GM12878 (cell line): ENCODE data around the gene NDE1. TPM values are rescaled to one million over a fixed set of nuclear protein-coding genes. Genes with fewer than 3 reads are reported as not detected.

Experiments used
- ATAC-seq: fragments of 200-7000 bp; cut with Tn5 transposase; 3 replicates; pipeline ENCODE4 v1.9.1; 2020; ENCODE audit warnings: mild to moderate bottlenecking, moderate library complexity
- BruUV-seq: library from RNA; stranded (reverse); fragments of 400-500 nt; replicated peaks from 2 replicates; lab custom pipeline; 2021; lab: Mats Ljungman, UMichigan
- CTCF ChIA-PET: fragments of 300-600 bp; sonication (Branson Sonifier 250); formaldehyde crosslinking; extraction: SDS; loops from one replicate; lab custom pipeline; 2021; ENCODE audit warnings: inconsistent platforms; lab: Yijun Ruan, JAX
- POLR2A ChIA-PET: fragments of 350-600 bp; formaldehyde crosslinking; extraction: SDS; loops from one replicate; lab custom pipeline; 2021; ENCODE audit warnings: inconsistent platforms; lab: Charles Lee
- RAD21 ChIA-PET: fragments of 300-600 bp; sonication (Branson Sonifier 250); formaldehyde crosslinking; loops from one replicate; lab custom pipeline; 2023; ENCODE audit warnings: antibody characterized with exemption; ENCODE audit not compliant: unreplicated experiment; lab: Charles Lee
- SMC1A ChIA-PET: fragments of 300-600 bp; sonication (Branson Sonifier 250); formaldehyde crosslinking; loops from one replicate; lab custom pipeline; 2023; ENCODE audit not compliant: unreplicated experiment, uncharacterized antibody; lab: Charles Lee
- DNase-seq: peaks from one replicate; pipeline ENCODE4 v3.0.0-alpha.2; 2011; ENCODE audit warnings: low read depth, low spot score
- FAIRE-seq: peaks from 3 replicates; lab custom pipeline; 2011; peaks lifted over from hg19 to GRCh38; lab: Jason Lieb, UNC
- H2AFZ ChIP-seq: 2 replicates; pipeline ENCODE4 v1.6.0; 2011; ENCODE audit warnings: low read depth, low read length, control low read depth; ENCODE audit not compliant: control insufficient read depth
- H3K27ac ChIP-seq: 2 replicates; pipeline ENCODE4 v1.5.1; 2011; ENCODE audit warnings: control low read depth; ENCODE audit not compliant: control insufficient read depth, insufficient read depth
- H3K27me3 ChIP-seq, 2 experiments: replicated peaks in 1 of 2; 2 replicates each; pipeline versions ENCODE4 v1.6.0 to v1.6.1; 2011; ENCODE audit warnings: low read length in 1 of 2; ENCODE audit not compliant: control insufficient read depth in 2 of 2, insufficient read depth in 2 of 2
- H3K36me3 ChIP-seq, 2 experiments: 2 replicates each; pipeline ENCODE4 v1.5.1; 2011; ENCODE audit warnings: low read length in 1 of 2; ENCODE audit not compliant: control insufficient read depth in 2 of 2, insufficient read depth in 2 of 2
- H3K4me1 ChIP-seq: 2 replicates; pipeline ENCODE4 v1.6.1; 2011; ENCODE audit warnings: mild to moderate bottlenecking, low read length, moderate library complexity, mixed read lengths; ENCODE audit not compliant: control insufficient read depth, insufficient read depth
- H3K4me2 ChIP-seq: 2 replicates; pipeline ENCODE4 v1.6.0; 2011; ENCODE audit warnings: control low read depth; ENCODE audit not compliant: control insufficient read depth, insufficient read depth
- H3K4me3 ChIP-seq: fragments of 200-600 bp; sonication (generic); 2 replicates; pipeline ENCODE4 v1.5.1; 2016
- H3K79me2 ChIP-seq: 2 replicates; pipeline ENCODE4 v1.6.0; 2011; ENCODE audit warnings: low read length; ENCODE audit not compliant: control insufficient read depth, insufficient read depth
- H3K9ac ChIP-seq: 2 replicates; pipeline ENCODE4 v1.8.0; 2011; ENCODE audit warnings: low read length, control low read depth, mixed read lengths; ENCODE audit not compliant: control insufficient read depth, insufficient read depth
- H3K9me3 ChIP-seq: replicated peaks from 3 replicates; pipeline ENCODE4 v1.5.1; 2011; ENCODE audit warnings: mild to moderate bottlenecking, low read length; ENCODE audit not compliant: control insufficient read depth, insufficient read depth
- H4K20me1 ChIP-seq: 2 replicates; pipeline ENCODE4 v1.6.0; 2011; ENCODE audit not compliant: control insufficient read depth, insufficient read depth
- ATF3 ChIP-seq: IDR thresholded peaks from 2 replicates; pipeline ENCODE4 v1.6.1; 2011; ENCODE audit warnings: low read depth, mild to moderate bottlenecking, low read length, moderate library complexity, borderline replicate concordance; ENCODE audit errors: extremely low read depth
- ATF7 ChIP-seq: fragments of 450-650 bp; IDR thresholded peaks from 2 replicates; pipeline ENCODE4 v1.6.1; 2016; ENCODE audit warnings: low read depth, mild to moderate bottlenecking
- DPF2 ChIP-seq: fragments of 450-650 bp; IDR thresholded peaks from 2 replicates; pipeline ENCODE4 v1.6.1; 2017; ENCODE audit warnings: mild to moderate bottlenecking
- GABPA ChIP-seq: IDR thresholded peaks from 2 replicates; pipeline ENCODE4 v1.6.1; 2014; ENCODE audit warnings: antibody characterized with exemption, low read depth, mild to moderate bottlenecking, inconsistent platforms
- GATAD2B ChIP-seq: fragments of 450-650 bp; conservative IDR thresholded peaks from 2 replicates; pipeline ENCODE4 v1.6.1; 2017; ENCODE audit warnings: low read depth, mild to moderate bottlenecking, moderate library complexity
- IKZF2 ChIP-seq, 2 experiments: fragments of 450-650 bp; IDR thresholded peaks; 2 replicates each; pipeline ENCODE4 v1.6.1; 2017; ENCODE audit warnings: mild to moderate bottlenecking in 2 of 2, moderate library complexity in 2 of 2
- JUNB ChIP-seq: IDR thresholded peaks from 2 replicates; pipeline ENCODE4 v1.6.1; 2016; ENCODE audit warnings: antibody characterized with exemption, mild to moderate bottlenecking
- MXI1 ChIP-seq: fragments of 150-350 bp; IDR thresholded peaks from 2 replicates; pipeline ENCODE4 v1.6.1; 2011; ENCODE audit warnings: low read depth, mild to moderate bottlenecking, inconsistent platforms, low read length, improper control_type of control experiment
- MYB ChIP-seq: fragments of 150-350 bp; IDR thresholded peaks from 2 replicates; pipeline ENCODE4 v1.6.1; 2014; ENCODE audit warnings: mild to moderate bottlenecking, low read depth, low read length, borderline replicate concordance
- NFXL1 ChIP-seq: fragments of 450-650 bp; IDR thresholded peaks from 2 replicates; pipeline ENCODE4 v1.6.1; 2017; ENCODE audit warnings: antibody characterized with exemption, mild to moderate bottlenecking, borderline replicate concordance
- WGBS: methylation state at CpG from one replicate; pipeline ENCODE4 v1.1.6; 2016; ENCODE audit warnings: low lambda C conversion rate; ENCODE audit not compliant: insufficient replicate concordance, insufficient coverage; ENCODE audit errors: missing lambda C conversion rate; 5-methylcytosine and 5-hydroxymethylcytosine counted together
- in situ Hi-C: fragments of 300-500 bp; cut with MboI; formaldehyde crosslinking; loops from 9 replicates; pipeline ENCODE4 v1.14.3; 2018; ENCODE audit warnings: mixed read lengths
- intact Hi-C: fragments of 100-400 bp; cut with micrococcal nuclease; formaldehyde crosslinking; loops from one replicate; pipeline ENCODE4 v1.14.2; 2022; ENCODE audit not compliant: unreplicated experiment
- polyA plus RNA-seq, 11 experiments: library from polyadenylated mRNA; depleted of rRNA in 4 of 11; unstranded in 6 of 11; stranded (reverse) in 5 of 11; fragments of >200 nt; fragmentation: Nextera tagmentation in 4 of 11; fragmentation: Illumina TruSeq in 1 of 11; extraction: Ambion mirVana in 4 of 11; extraction: Trizol in 1 of 11; gene quantifications; 1 replicate in 1 of 11; 2 replicates in 10 of 11; pipeline versions ENCODE4 v1.2.1 to v1.2.3, GENCODE V29; 2011 to 2016; ENCODE audit warnings: inconsistent platforms in 2 of 11, missing spikeins in 2 of 11, low read depth in 1 of 11
- total RNA-seq, 4 experiments: library from RNA; depleted of rRNA in 3 of 4; stranded (reverse); fragments of >200 nt in 3 of 4; fragmentation: Illumina TruSeq in 1 of 4; extraction: Trizol in 1 of 4; gene quantifications; 2 replicates each; pipeline versions ENCODE4 v1.2.1 to v1.2.3, GENCODE V29; 2013 to 2021

Gene NDE1
- total and polyA plus RNA-seq, 10 of the 15 experiments (the other 5 are each of a cell fraction or from before 2014, with no cell fraction given): 5.7 to 148 (median 87.8) TPM

- in situ Hi-C loops: no loop called here
Observed at GRCh38 chr16:15748654-15749053, 98.6 kb downstream of the NDE1 start.

GRCh38 chr16:15749371-15749770 lies 99.3 kb downstream of the NDE1 start:
- no TSS peak for BruUV-seq
- POLR2A ChIA-PET: no interaction called here

More at GRCh38 chr16:15748654-15749053, 98.6 kb downstream of the NDE1 start:
- TF ChIP-seq MYB: no peak
- no peak for TF ChIP-seq MXI1
- TF ChIP-seq DPF2: no peak
- TF ChIP-seq ATF3: no peak
- TF ChIP-seq GATAD2B: no peak
- no peaks in the 10 kb centered on the region for H3K36me3 ChIP-seq
- H3K9ac ChIP-seq: no peak overlapping the region
- H3K4me3 ChIP-seq: no peak overlapping the region
- ChIA-PET POLR2A (no interaction called here), CTCF (no interaction called here), RAD21 (no interaction called here), SMC1A (no interaction called here)
- no peaks in the 10 kb centered on the region for H3K4me1 ChIP-seq
- H3K79me2 ChIP-seq: no peaks in the 10 kb centered on the region
- no peak overlapping the region for H3K27ac ChIP-seq
- no peaks in the 10 kb centered on the region for H3K27me3 ChIP-seq
- no peak for DNase-seq
- WGBS: 39% methylated on average over 2 of the region's 2 CpGs
- no peak overlapping the region for H2AFZ ChIP-seq
- FAIRE-seq: no peak
- no peaks in the 10 kb centered on the region for H3K9me3 ChIP-seq
- intact Hi-C loops: no loop called here
- no peak overlapping the region for H3K4me2 ChIP-seq
- ATAC-seq: no peak
- BruUV-seq: no TSS peak
- no peaks in the 10 kb centered on the region for H4K20me1 ChIP-seq

More at GRCh38 chr16:15749371-15749770, 99.3 kb downstream of the NDE1 start:
- ChIA-PET RAD21 (no interaction called here), SMC1A (no interaction called here), CTCF (interaction anchor here (0.7 kb wide), 1 partner anchor 210 kb away, joined by 3 read pairs; no protein-coding TSS in a partner anchor)
- Histone ChIP-seq H3K36me3 (no peaks in the 10 kb centered on the region), H3K4me3 (no peak overlapping the region), H3K9ac (no peak overlapping the region)
- WGBS: 38% methylated on average over 2 of the region's 2 CpGs
- no peak for FAIRE-seq
- TF ChIP-seq GABPA (no peak), JUNB (no peak), NFXL1 (no peak), ATF7 (no peak), IKZF2 (IDR thresholded peaks at IDR 0.05) (no peak)
- TF ChIP-seq, all 136 proteins: peak for 0
- in situ Hi-C loops (no loop called here), intact Hi-C loops (no loop called here)
- H3K27ac ChIP-seq: no peak overlapping the region
- H2AFZ ChIP-seq: no peak overlapping the region
- DNase-seq (no peak), ATAC-seq (no peak)
- no peak overlapping the region for H3K4me2 ChIP-seq
- H3K9me3 ChIP-seq: no peaks in the 10 kb centered on the region
- H4K20me1 ChIP-seq: no peaks in the 10 kb centered on the region
- no peaks in the 10 kb centered on the region for H3K79me2 ChIP-seq
- no peaks in the 10 kb centered on the region for H3K27me3 ChIP-seq
- no peaks in the 10 kb centered on the region for H3K4me1 ChIP-seq
